ENCODE measurements around the gene ENO1.
"Not testable (repeated sequence)": the region's sequence is repeated elsewhere in the genome, so short reads cannot be mapped to it uniquely, and the experiment has no call there.

ENO1 gene

DNA sequence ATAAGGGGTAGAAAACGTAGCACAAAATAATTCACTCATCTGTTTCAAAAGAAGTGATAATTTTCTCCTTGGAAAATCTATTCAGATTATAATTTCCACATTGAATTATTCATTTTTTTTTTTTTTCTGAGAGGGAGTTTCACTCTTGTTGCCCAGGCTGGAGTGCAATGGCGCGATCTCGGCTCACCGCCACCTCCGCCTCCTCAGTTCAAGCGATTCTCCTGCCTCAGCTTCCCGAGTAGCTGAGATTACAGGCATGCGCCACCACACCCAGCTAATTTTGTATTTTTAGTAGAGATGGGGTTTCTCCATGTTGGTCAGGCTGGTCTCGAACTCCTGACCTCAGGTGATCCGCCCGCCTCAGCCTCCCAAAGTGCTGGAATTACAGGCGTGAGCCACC, 59.7 kb downstream of the ENO1 start:
- H3K4me3 Mint-ChIP-seq, H3K9me3 Mint-ChIP-seq, H3K27ac Mint-ChIP-seq, ATAC-seq, DNase-seq, H3K27me3 Mint-ChIP-seq: not testable (repeated sequence)
- H3K4me1 Mint-ChIP-seq: peaks cover 37% of the 10 kb centered on the region

- no peak for ATAC-seq
- H3K4me3 Mint-ChIP-seq: peak overlapping the region; percentile 84 to 97
- H3K27ac Mint-ChIP-seq: peak overlapping the region; percentile 12 to 97
- peaks cover 40% of the 10 kb centered on the region for H3K4me1 Mint-ChIP-seq
- no peak for DNase-seq
- H3K9me3 Mint-ChIP-seq: no peaks in the 10 kb centered on the region
- no peaks in the 10 kb centered on the region for H3K27me3 Mint-ChIP-seq
Measured at GRCh38 chr1:8818325-8818775, 60.1 kb downstream of the ENO1 start.

DNA sequence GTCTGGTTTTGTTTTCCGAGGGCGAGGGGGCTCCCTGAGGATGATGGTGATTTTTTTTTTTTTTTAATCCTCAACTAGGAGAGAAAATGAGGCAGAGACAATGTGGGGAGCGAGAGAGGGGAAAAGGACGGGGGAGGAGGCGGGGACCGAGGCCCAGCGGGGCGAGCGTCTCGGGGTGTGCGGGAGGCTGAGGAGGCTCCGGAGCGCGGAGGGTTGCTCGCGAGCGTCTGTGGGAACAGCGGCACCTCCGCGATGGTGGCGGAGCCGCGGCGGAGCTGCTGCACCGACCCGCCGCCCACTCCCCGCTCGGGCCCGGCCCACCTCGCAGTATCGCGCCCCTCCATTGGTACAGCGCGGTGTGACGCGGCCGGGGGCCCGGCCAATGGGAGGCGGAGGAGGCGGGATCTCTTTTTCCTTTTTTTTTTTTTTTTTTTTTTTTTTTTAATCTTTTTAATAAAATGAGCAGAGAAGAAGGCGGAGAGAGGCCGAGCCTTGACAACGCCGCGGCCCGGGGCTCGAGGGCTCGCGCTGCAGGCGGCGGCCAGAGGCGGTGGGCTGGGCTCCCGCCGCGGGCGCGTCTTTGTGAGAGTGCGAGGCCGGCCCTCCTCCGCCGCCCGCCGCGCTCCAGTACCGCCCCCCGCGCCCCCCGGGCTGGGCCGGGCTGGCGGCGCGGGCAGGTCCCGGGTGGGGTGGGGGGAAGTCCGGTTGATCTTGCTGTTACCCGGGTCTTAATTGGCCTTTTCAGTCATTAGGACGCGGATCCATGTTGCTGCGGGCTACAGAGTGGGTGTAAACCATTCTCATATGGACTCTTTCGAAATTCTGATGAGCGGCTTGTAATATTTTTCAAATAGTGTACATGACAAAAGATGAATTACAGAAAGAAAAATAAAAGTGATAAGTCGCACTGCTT, 60.8 kb downstream of the ENO1 start, which contains the start of gene RERE:
TSS of gene RERE (minus strand) at position 229 of the 913 bp plus-strand sequence.
- no peaks in the 10 kb centered on the region for H3K9me3 Mint-ChIP-seq
- DNase-seq (peak; percentile 97 to 98), ATAC-seq (peak; percentile 99)
- no peaks in the 10 kb centered on the region for H3K27me3 Mint-ChIP-seq
- peaks cover 45% of the 10 kb centered on the region for H3K4me1 Mint-ChIP-seq
- H3K27ac Mint-ChIP-seq: peak within 1 kb of the TSS; percentile 98 to 99
- H3K4me3 Mint-ChIP-seq: peak within 1 kb of the TSS; percentile 97 to 98

DNA sequence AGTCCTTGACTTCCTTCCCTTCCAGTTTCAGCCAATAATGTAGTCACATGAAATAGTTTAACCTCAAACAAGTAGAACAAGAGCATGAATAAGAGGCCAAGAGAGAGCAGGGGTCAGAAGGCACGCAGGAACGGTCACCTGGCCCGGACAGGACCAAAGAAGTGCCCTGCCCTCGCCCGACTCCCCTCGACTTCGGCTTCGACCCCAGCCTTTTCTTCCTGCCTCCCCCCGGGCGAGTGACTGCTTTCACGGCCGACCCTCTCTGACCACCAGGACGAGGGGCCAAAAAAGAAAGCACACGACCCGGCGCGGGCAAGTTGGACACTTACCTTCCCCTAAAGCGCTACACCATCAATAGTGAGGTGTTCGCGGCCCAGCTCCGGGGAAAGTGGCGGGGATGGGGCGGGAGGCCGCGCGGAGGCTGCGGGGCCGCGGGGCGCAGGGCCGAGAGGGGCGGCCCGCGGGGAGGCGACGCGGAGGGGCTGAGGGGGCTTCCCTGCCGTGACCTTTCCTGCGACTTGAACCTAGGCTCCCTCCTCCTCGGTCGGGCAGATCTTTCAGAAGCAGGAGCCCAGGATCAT, 61.6 kb downstream of the ENO1 start:
- H3K4me1 Mint-ChIP-seq: peaks cover 47% of the 10 kb centered on the region
- no peaks in the 10 kb centered on the region for H3K9me3 Mint-ChIP-seq

GRCh38 chr1:8816264-8816663, 62.2 kb downstream of the ENO1 start:
- no peak for DNase-seq
- ATAC-seq: no peak
- peak overlapping the region; percentile 97 to 98 for H3K4me3 Mint-ChIP-seq
- no peaks in the 10 kb centered on the region for H3K27me3 Mint-ChIP-seq
- no peaks in the 10 kb centered on the region for H3K9me3 Mint-ChIP-seq
- H3K27ac Mint-ChIP-seq: peak overlapping the region; percentile 98 to 99
- peaks cover 47% of the 10 kb centered on the region for H3K4me1 Mint-ChIP-seq

More for the DNA sequence above, 61.6 kb downstream of the ENO1 start:
- Mint-ChIP-seq H3K27me3 (no peaks in the 10 kb centered on the region), H3K27ac (peak overlapping the region; percentile 98 to 99), H3K4me3 (peak overlapping the region; percentile 97 to 98)
- peak; percentile 47 for ATAC-seq
- DNase-seq: peak; percentile 18 to 29

DNA sequence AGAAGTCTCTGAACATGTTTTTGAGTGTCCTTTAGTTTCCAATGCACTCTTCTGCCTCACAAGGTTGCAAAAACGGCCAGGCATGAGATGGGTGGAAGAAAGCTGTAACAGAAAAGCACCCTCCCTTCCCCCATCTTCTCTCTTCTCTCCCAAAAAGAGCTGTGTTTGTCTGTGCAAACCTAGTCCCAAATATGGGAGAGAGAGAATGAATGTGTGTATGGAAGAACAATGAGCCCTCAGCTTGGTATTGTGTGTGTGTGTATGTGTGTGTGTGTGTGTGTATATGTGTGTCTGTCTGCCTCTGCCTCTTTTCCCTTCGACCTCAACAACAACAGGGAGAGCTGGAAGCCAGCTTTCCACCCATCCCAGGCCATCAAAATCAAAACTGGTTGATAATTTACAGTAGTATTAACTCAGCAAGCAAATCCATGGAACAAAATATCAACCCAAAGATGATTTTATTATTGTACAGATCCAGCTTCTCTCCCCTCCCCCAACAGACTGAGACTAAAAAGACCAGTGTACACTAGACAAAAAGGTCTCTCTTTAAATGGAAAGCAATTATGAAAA, 62.8 kb downstream of the ENO1 start:
- DNase-seq: no peak
- H3K9me3 Mint-ChIP-seq: no peaks in the 10 kb centered on the region
- H3K4me3 Mint-ChIP-seq: peak overlapping the region; percentile 97 to 98
- peak overlapping the region in 1 of 2 donors; percentile 1 for H3K27ac Mint-ChIP-seq
- peaks cover 47% of the 10 kb centered on the region for H3K4me1 Mint-ChIP-seq
- no peak for ATAC-seq
- H3K27me3 Mint-ChIP-seq: no peaks in the 10 kb centered on the region

- Mint-ChIP-seq H3K27ac (no peak overlapping the region), H3K4me3 (peak overlapping the region; percentile 97 to 98), H3K27me3 (no peaks in the 10 kb centered on the region), H3K9me3 (no peaks in the 10 kb centered on the region), H3K4me1 (peaks cover 47% of the 10 kb centered on the region)
- no peak for DNase-seq
- ATAC-seq: no peak
Measured at GRCh38 chr1:8814865-8815264, 63.6 kb downstream of the ENO1 start.

- H3K4me3 Mint-ChIP-seq: no peak overlapping the region
- no peaks in the 10 kb centered on the region for H3K9me3 Mint-ChIP-seq
- H3K27ac Mint-ChIP-seq: no peak overlapping the region
- DNase-seq (no peak), ATAC-seq (no peak)
- no peaks in the 10 kb centered on the region for H3K27me3 Mint-ChIP-seq
- peaks cover 47% of the 10 kb centered on the region for H3K4me1 Mint-ChIP-seq
Measured at GRCh38 chr1:8813991-8814390, 64.5 kb downstream of the ENO1 start.

GRCh38 chr1:8813016-8813763, 65.3 kb downstream of the ENO1 start:
- Mint-ChIP-seq H3K9me3 (no peaks in the 10 kb centered on the region), H3K27me3 (no peaks in the 10 kb centered on the region), H3K4me3 (no peak overlapping the region), H3K27ac (no peak overlapping the region), H3K4me1 (peaks cover 43% of the 10 kb centered on the region)
- ATAC-seq (no peak), DNase-seq (no peak)

DNA sequence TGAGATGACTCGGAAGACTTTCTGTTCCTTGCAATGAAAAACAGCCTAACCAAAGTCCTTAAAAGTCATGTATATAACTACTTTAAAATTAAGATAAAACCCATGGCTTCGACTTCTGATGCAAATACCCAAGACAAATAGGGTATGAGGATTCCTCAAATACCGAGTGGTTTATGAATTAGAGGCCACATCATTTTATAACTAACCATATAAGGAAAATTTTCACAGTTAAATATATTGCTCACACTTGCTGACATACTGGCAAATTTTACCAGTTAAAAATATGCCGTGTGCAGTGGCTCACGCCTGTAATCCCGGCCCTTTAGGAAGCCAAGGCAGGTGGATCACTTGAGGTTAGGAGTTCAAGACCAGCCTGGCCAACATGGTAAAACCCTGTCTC, 66.4 kb downstream of the ENO1 start:
- no peaks in the 10 kb centered on the region for H3K27me3 Mint-ChIP-seq
- DNase-seq (no peak), ATAC-seq (no peak)
- H3K4me1 Mint-ChIP-seq: peaks cover 39% of the 10 kb centered on the region
- H3K27ac Mint-ChIP-seq: no peak overlapping the region
- no peak overlapping the region for H3K4me3 Mint-ChIP-seq
- H3K9me3 Mint-ChIP-seq: no peaks in the 10 kb centered on the region

All from stimulated activated naive CD8-positive, alpha-beta T cell treated with anti-CD3 and anti-CD28 coated beads, Interleukin-15, amount 100 ng/mL, for 72 hours (primary cell).